Thymus (tissue), 11 donors: Measurements from ENCODE around the gene C1orf50. TPM values are rescaled to one million over a fixed set of nuclear protein-coding genes. Genes with fewer than 3 reads are reported as not detected.

ENCODE experiments used
- DNase-seq, 9 donors: peaks; one replicate each; pipeline ENCODE4 v3.0.0-alpha.2; 2013; ENCODE audit warnings: low spot score in 9 of 9, low read depth in 6 of 9, missing footprints in 1 of 9
- H3K27ac ChIP-seq, 2 donors: one replicate each; pipeline ENCODE4 v1.5.1; 2013; ENCODE audit warnings: control low read depth in 1 of 2, low read depth in 1 of 2, low read length in 1 of 2, mild to moderate bottlenecking in 1 of 2, moderate library complexity in 1 of 2
- H3K27me3 ChIP-seq, 2 donors: one replicate each; pipeline ENCODE4 v1.5.1; 2013; ENCODE audit warnings: low read length in 1 of 2; ENCODE audit not compliant: control insufficient read depth in 2 of 2, insufficient read depth in 1 of 2
- H3K36me3 ChIP-seq, 2 donors: one replicate each; pipeline ENCODE4 v1.5.1; 2013; ENCODE audit warnings: low read length in 1 of 2, mild to moderate bottlenecking in 1 of 2, moderate library complexity in 1 of 2; ENCODE audit not compliant: control insufficient read depth in 2 of 2, insufficient read depth in 2 of 2
- H3K4me1 ChIP-seq, 2 donors: one replicate each; pipeline ENCODE4 v1.5.1; 2013; ENCODE audit warnings: low read length in 2 of 2; ENCODE audit not compliant: control insufficient read depth in 2 of 2, insufficient read depth in 2 of 2
- H3K4me3 ChIP-seq, 2 donors: one replicate each; pipeline ENCODE4 v1.5.1; 2013; ENCODE audit warnings: low read length in 2 of 2, control low read depth in 1 of 2, mild to moderate bottlenecking in 1 of 2
- H3K9me3 ChIP-seq, 2 donors: one replicate each; pipeline ENCODE4 v1.5.1; 2013; ENCODE audit warnings: low read length in 1 of 2, mild to moderate bottlenecking in 1 of 2; ENCODE audit not compliant: control insufficient read depth in 2 of 2, insufficient read depth in 1 of 2
- WGBS: extraction: QIAGEN DNeasy Blood & Tissue Kit; methylation state at CpG from one replicate; pipeline ENCODE4 v1.1.7; 2013; 5-methylcytosine and 5-hydroxymethylcytosine counted together
- polyA plus RNA-seq: library from polyadenylated mRNA; stranded (reverse); fragments of 200-250 nt; gene quantifications from one replicate; pipeline ENCODE4 v1.2.3, GENCODE V29; 2013
- total RNA-seq: library from RNA; stranded (reverse); fragments of 120-200 nt; gene quantifications from one replicate; pipeline ENCODE4 v1.2.4, GENCODE V29; 2013
- donor health status: healthy.

Gene C1orf50
- total and polyA plus RNA-seq, 2 donors = 4.0 TPM

GRCh38 chr1:42731585-42731984, 35.5 kb upstream of the C1orf50 start:
- Histone ChIP-seq H3K4me1 (no peaks in the 10 kb centered on the region), H3K27ac (no peak overlapping the region), H3K27me3 (no peaks in the 10 kb centered on the region), H3K36me3 (no peaks in the 10 kb centered on the region), H3K9me3 (no peaks in the 10 kb centered on the region), H3K4me3 (no peak overlapping the region)
- WGBS = 97% methylated on average over 3 of the region's 3 CpGs
- no peak for DNase-seq

DNA sequence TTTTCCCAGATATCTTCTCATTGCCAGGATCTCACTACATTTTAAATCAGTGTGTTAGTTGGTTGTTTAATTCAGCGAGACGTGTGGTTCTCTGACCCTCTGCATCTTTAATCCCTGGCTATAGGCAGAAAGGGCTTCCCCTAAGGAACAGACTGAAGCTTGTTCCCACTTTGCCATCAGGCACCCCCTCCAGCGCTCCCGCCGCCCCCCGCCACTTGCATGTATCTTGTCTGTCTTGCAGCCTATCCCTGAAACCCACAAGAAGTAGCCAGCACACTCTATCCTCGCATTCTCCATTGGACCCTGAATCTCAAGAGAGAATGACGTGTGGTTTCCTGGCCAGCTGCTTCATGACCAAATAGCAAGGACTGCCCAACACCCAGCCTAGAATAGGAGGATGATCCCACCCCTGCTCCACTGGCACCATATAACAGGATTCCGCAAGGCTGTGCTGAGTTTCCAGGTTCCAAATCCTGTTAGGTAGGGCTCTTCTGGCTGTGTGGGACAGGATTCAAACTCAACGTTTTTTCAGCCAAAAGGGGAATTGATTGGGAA, 34.8 kb upstream of the C1orf50 start:
- Histone ChIP-seq H3K27me3 (no peaks in the 10 kb centered on the region), H3K36me3 (no peaks in the 10 kb centered on the region), H3K27ac (no peak overlapping the region), H3K9me3 (no peaks in the 10 kb centered on the region), H3K4me1 (no peaks in the 10 kb centered on the region), H3K4me3 (no peak overlapping the region)
- WGBS = 93% methylated on average over 10 of the region's 10 CpGs
- DNase-seq = no peak

- peaks cover 0 to 3% of the 10 kb centered on the region in 2 donors for H3K4me1 ChIP-seq
- DNase-seq = no peak
- H3K27ac ChIP-seq = no peak overlapping the region
- H3K9me3 ChIP-seq = no peaks in the 10 kb centered on the region
- 95% methylated on average over 12 of the region's 12 CpGs for WGBS
- no peaks in the 10 kb centered on the region for H3K27me3 ChIP-seq
- H3K36me3 ChIP-seq = no peaks in the 10 kb centered on the region
- H3K4me3 ChIP-seq = no peak overlapping the region
Observed at GRCh38 chr1:42733415-42734200, 33.4 kb upstream of the C1orf50 start.

- WGBS = 93% methylated on average over 7 of the region's 7 CpGs
- Histone ChIP-seq H3K4me1 (peaks cover 0 to 3% of the 10 kb centered on the region in 2 donors), H3K4me3 (no peak overlapping the region), H3K27ac (no peak overlapping the region), H3K27me3 (no peaks in the 10 kb centered on the region), H3K36me3 (no peaks in the 10 kb centered on the region), H3K9me3 (no peaks in the 10 kb centered on the region)
- DNase-seq = no peak
Observed at GRCh38 chr1:42734201-42735035, 32.6 kb upstream of the C1orf50 start.

DNA sequence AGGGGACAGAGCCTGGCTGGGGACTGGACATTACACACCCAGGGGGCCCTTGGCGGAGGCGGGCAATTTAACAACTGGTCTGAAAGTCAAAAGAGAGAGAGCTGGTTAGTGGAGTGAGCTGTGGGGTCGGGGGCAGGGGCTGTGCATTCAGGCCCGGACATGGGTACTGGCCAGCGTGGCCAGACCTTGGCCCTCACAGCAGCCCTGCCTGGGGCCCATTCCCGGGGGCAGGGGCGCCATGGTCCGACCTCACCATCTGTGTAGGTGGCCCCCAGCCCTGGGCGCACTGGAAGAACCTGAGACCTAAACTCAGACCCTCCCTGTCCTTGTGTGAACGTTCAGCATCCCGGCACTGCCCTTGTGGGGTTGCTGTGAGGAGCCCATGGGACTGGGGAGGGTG, 32.0 kb upstream of the C1orf50 start:
- H3K9me3 ChIP-seq = no peaks in the 10 kb centered on the region
- no peaks in the 10 kb centered on the region for H3K36me3 ChIP-seq
- no peak overlapping the region for H3K4me3 ChIP-seq
- no peak for DNase-seq
- H3K27me3 ChIP-seq = no peaks in the 10 kb centered on the region
- H3K4me1 ChIP-seq = peaks cover 0 to 3% of the 10 kb centered on the region in 2 donors
- 96% methylated on average over 11 of the region's 11 CpGs for WGBS
- H3K27ac ChIP-seq = no peak overlapping the region

DNA sequence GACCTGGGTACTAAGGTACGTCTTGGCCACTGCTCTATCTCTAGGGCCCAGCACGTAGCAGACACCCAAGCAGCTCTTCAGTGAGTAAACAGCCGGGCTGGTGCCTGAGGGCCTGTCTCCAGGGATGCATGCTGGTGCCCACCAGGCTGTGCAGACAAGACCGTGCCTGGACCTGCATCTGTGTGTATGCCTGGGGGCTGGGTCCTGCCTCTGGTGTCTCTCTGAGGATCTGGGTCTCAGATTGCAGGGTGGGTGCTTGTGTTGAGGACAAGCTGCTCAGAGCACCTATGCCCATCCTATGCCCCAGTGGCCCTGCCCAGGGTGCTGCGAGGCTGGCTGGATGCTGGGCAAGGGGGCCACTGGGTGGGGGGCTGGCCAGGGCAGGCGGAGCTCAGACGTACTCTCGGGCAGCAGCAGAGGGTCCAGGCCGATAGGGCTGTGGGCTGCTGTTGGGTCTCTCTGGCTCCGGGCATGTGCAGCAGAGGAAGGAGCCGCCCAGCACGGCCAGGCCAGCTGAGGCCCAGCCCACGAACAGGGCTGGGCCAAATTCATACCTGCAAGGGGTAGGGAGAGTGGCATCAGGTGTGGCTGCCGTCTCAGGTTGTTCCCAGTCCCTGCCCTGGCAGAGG, 31.5 kb upstream of the C1orf50 start:
- peaks cover 0 to 4% of the 10 kb centered on the region in 2 donors for H3K4me1 ChIP-seq
- no peak overlapping the region for H3K4me3 ChIP-seq
- 95% methylated on average over 14 of the region's 14 CpGs for WGBS
- H3K36me3 ChIP-seq = no peaks in the 10 kb centered on the region
- H3K27me3 ChIP-seq = no peaks in the 10 kb centered on the region
- H3K9me3 ChIP-seq = no peaks in the 10 kb centered on the region
- DNase-seq = no peak
- H3K27ac ChIP-seq = no peak overlapping the region

GRCh38 chr1:42736152-42736551, 30.9 kb upstream of the C1orf50 start:
- Histone ChIP-seq H3K4me3 (no peak overlapping the region), H3K9me3 (no peaks in the 10 kb centered on the region), H3K4me1 (peaks cover 0 to 5% of the 10 kb centered on the region in 2 donors), H3K36me3 (no peaks in the 10 kb centered on the region), H3K27me3 (no peaks in the 10 kb centered on the region), H3K27ac (no peak overlapping the region)
- DNase-seq = no peak
- 80% methylated on average over 4 of the region's 4 CpGs for WGBS

DNA sequence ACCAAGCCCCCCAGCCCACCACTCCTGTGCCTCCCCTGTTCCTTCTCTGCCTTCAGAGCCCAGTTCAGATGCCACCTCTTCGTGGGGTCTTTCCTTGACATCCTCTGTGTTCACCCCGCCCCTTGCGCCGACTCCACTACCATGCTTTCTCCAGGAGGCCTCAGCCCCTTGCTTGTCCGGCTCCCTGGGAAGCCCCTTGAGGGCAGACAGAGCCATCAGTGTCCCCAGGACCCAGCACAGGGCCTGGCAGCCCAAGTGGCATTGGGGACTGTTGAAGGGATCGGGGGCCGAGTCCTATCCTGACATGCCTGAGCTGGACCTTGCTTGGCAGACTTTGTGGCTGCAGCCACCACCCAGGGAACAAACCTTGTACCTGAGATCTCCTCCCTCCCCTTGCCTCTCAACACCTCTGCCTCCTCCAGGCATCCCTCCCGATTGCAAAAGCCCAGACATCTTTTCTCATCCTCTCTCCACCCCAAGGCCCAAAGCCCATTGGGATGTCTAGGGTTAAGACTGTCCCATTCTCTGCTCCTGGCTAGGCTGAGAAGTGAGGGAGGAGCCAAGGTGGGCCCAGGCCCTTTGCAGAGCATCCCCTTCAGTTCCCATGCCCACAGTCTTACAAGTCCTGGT, 30.4 kb upstream of the C1orf50 start:
- Histone ChIP-seq H3K4me1 (peaks cover 0 to 5% of the 10 kb centered on the region in 2 donors), H3K9me3 (no peaks in the 10 kb centered on the region), H3K4me3 (no peak overlapping the region), H3K36me3 (no peaks in the 10 kb centered on the region), H3K27me3 (no peaks in the 10 kb centered on the region), H3K27ac (no peak overlapping the region)
- DNase-seq = no peak
- WGBS = 82% methylated on average over 8 of the region's 8 CpGs
